Prostate gland (tissue), 2 donors: ENCODE results near the gene NOVA1.

Source experiments
- POLR2AphosphoS5 ChIP-seq: sonication (generic); formaldehyde crosslinking; IDR thresholded peaks from one replicate; pipeline ENCODE4 v1.6.1; 2017; ENCODE audit warnings: antibody characterized with exemption
- TF ChIP-seq, protein P1 (sequence below), 4 experiments: fragments of 200-600 bp in 2 of 4; fragments of 450-650 bp in 2 of 4; sonication (generic) in 2 of 4; IDR thresholded peaks; 1 replicate in 3 of 4; 2 replicates in 1 of 4; pipeline ENCODE4 v1.5.1; 2016 to 2019; ENCODE audit warnings: antibody characterized with exemption in 4 of 4, mild to moderate bottlenecking in 2 of 4, moderate library complexity in 2 of 4

DNA sequence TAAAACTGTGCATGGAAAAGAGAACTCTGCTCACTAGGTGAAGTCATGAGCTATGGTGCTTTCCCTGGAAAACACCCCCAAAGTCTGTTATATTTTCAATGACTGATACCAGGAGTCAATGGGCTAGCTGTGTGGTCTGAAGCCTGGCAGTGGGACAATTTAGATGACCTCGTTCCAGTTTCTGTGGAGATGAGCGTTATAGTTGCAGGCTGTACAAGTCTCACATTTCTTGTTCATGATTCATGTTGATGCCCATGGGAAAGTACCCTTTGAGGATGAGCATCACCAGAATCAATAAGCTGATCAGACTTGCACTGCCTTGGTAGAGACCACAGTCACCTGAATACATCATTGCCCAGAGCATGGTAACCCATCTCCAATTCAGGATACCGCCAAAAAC, 70.7 kb downstream of the NOVA1 start:
- TF ChIP-seq, protein P1, sequence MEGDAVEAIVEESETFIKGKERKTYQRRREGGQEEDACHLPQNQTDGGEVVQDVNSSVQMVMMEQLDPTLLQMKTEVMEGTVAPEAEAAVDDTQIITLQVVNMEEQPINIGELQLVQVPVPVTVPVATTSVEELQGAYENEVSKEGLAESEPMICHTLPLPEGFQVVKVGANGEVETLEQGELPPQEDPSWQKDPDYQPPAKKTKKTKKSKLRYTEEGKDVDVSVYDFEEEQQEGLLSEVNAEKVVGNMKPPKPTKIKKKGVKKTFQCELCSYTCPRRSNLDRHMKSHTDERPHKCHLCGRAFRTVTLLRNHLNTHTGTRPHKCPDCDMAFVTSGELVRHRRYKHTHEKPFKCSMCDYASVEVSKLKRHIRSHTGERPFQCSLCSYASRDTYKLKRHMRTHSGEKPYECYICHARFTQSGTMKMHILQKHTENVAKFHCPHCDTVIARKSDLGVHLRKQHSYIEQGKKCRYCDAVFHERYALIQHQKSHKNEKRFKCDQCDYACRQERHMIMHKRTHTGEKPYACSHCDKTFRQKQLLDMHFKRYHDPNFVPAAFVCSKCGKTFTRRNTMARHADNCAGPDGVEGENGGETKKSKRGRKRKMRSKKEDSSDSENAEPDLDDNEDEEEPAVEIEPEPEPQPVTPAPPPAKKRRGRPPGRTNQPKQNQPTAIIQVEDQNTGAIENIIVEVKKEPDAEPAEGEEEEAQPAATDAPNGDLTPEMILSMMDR (IDR thresholded peaks at IDR 0.05) = no peak
- TF ChIP-seq POLR2AphosphoS5 = no peak
